K562 (cell line): ENCODE results near the gene C3. TPM values are rescaled to one million over a fixed set of nuclear protein-coding genes. Genes with fewer than 3 reads are reported as not detected.
"Not testable (repeated sequence)": the region's sequence is repeated elsewhere in the genome, so short reads cannot be mapped to it uniquely, and the experiment has no call there.

Experiments
- ATAC-seq: fragments of 200-7000 bp; cut with Tn5 transposase; 3 replicates; pipeline ENCODE4 v1.9.1; 2020; ENCODE audit warnings: moderate library complexity
- BruUV-seq: library from RNA; stranded (reverse); fragments of 400-500 nt; replicated peaks from 2 replicates; lab custom pipeline; 2021; lab: Mats Ljungman, UMichigan
- CTCF ChIA-PET: fragments of 300-600 bp; formaldehyde crosslinking; extraction: SDS; loops from one replicate; lab custom pipeline; 2021; ENCODE audit warnings: low intra/inter-chr PET ratio; lab: Yijun Ruan, JAX
- POLR2A ChIA-PET: fragments of 300-600, 350-650 bp; sonication (Branson Sonifier 250); formaldehyde crosslinking; extraction: SDS; loops from one replicate; lab custom pipeline; 2021; ENCODE audit warnings: antibody characterized with exemption, inconsistent platforms; lab: Yijun Ruan, JAX
- DNase-seq, 4 experiments: peaks; one replicate each; pipeline versions ENCODE4 v3.0.0 to v3.0.0-alpha.2; 2011 to 2018; ENCODE audit warnings: low spot score in 3 of 4, mixed read lengths in 3 of 4; ENCODE audit errors: extremely low read depth in 1 of 4
- FAIRE-seq: peaks from 2 replicates; lab custom pipeline; 2011; peaks lifted over from hg19 to GRCh38; lab: Jason Lieb, UNC
- H2AFZ ChIP-seq: 2 replicates; pipeline ENCODE4 v1.6.0; 2011; ENCODE audit warnings: low read depth, low read length, control low read depth, inconsistent platforms
- H3K27ac ChIP-seq: fragments of 200-600 bp; 3 replicates; pipeline ENCODE4 v1.8.0; 2011; ENCODE audit warnings: low read depth, mild to moderate bottlenecking, control low read depth, inconsistent platforms, low read length, moderate library complexity, mixed read lengths; ENCODE audit errors: extremely low read depth
- H3K27me3 ChIP-seq, 2 experiments: fragments of 300-600 bp in 1 of 2; 2 replicates in 1 of 2; 3 replicates in 1 of 2; pipeline versions ENCODE4 v1.6.0 to v1.8.0; 2011; ENCODE audit warnings: inconsistent platforms in 2 of 2, low read length in 2 of 2, mild to moderate bottlenecking in 1 of 2, mixed read lengths in 1 of 2, moderate library complexity in 1 of 2; ENCODE audit not compliant: control insufficient read depth in 2 of 2, insufficient read depth in 2 of 2
- H3K36me3 ChIP-seq: fragments of 300-600 bp; 3 replicates; pipeline ENCODE4 v1.8.0; 2011; ENCODE audit warnings: mild to moderate bottlenecking, low read length, inconsistent platforms; ENCODE audit not compliant: control insufficient read depth, insufficient read depth
- H3K4me1 ChIP-seq, 2 experiments: fragments of 200-600 bp in 1 of 2; replicated peaks in 1 of 2; 2 replicates in 1 of 2; 3 replicates in 1 of 2; pipeline versions ENCODE4 v1.5.1 to v1.8.0; 2011; ENCODE audit warnings: inconsistent platforms in 2 of 2, low read length in 2 of 2, mild to moderate bottlenecking in 1 of 2, mixed read lengths in 1 of 2, moderate library complexity in 1 of 2; ENCODE audit not compliant: control insufficient read depth in 2 of 2, insufficient read depth in 2 of 2
- H3K4me2 ChIP-seq: 2 replicates; pipeline ENCODE4 v1.6.1; 2011; ENCODE audit warnings: low read length, control low read depth, inconsistent platforms, mixed read lengths; ENCODE audit not compliant: insufficient read depth
- H3K4me3 ChIP-seq: fragments of 200-600 bp; sonication (generic), shearing (Covaris generic); 2 replicates; pipeline ENCODE4 v1.5.1; 2016; ENCODE audit warnings: control low read depth, inconsistent platforms
- H3K79me2 ChIP-seq: fragments of 200-600 bp; 3 replicates; pipeline ENCODE4 v1.8.0; 2011; ENCODE audit warnings: low read length, inconsistent platforms; ENCODE audit not compliant: control insufficient read depth, insufficient read depth
- H3K9ac ChIP-seq, 2 experiments: 2 replicates each; pipeline versions ENCODE4 v1.6.0 to v1.6.1; 2011; ENCODE audit warnings: low read depth in 2 of 2, low read length in 2 of 2, control low read depth in 1 of 2, inconsistent platforms in 1 of 2, mild to moderate bottlenecking in 1 of 2, mixed read lengths in 1 of 2; ENCODE audit not compliant: insufficient read depth in 1 of 2
- H3K9me1 ChIP-seq: one replicate; pipeline ENCODE4 v1.6.0; 2011; ENCODE audit warnings: inconsistent platforms, mild to moderate bottlenecking, low read length, moderate library complexity; ENCODE audit not compliant: control insufficient read depth, insufficient read depth
- H3K9me3 ChIP-seq: replicated peaks from 2 replicates; pipeline ENCODE4 v1.5.1; 2011; ENCODE audit warnings: low read depth, low read length, inconsistent platforms; ENCODE audit not compliant: control insufficient read depth, insufficient read depth
- H4K20me1 ChIP-seq: replicated peaks from 2 replicates; pipeline ENCODE4 v1.6.1; 2011; ENCODE audit warnings: low read length, inconsistent platforms, mixed read lengths; ENCODE audit not compliant: control insufficient read depth, insufficient read depth
- ELF2 ChIP-seq: fragments of 250-450 bp; sonication (Bioruptor Pico); IDR thresholded peaks from 2 replicates; pipeline ENCODE4 v1.5.0; 2021; ENCODE audit warnings: mild to moderate bottlenecking
- HNRNPL ChIP-seq: fragments of 200-400 bp; formaldehyde crosslinking; IDR thresholded peaks from 2 replicates; pipeline ENCODE4 v1.6.1; 2017; ENCODE audit warnings: low read depth, mild to moderate bottlenecking, low read length
- MEIS2 ChIP-seq: fragments of 450-650 bp; IDR thresholded peaks from 2 replicates; pipeline ENCODE4 v1.6.1; 2014; ENCODE audit warnings: mild to moderate bottlenecking; ENCODE audit not compliant: partially characterized antibody
- TEAD4 ChIP-seq, 2 experiments: sonication (generic) in 1 of 2; formaldehyde crosslinking in 1 of 2; IDR thresholded peaks; 2 replicates each; pipeline versions ENCODE4 v1.6.1 to v1.8.0; 2012 to 2022; ENCODE audit warnings: borderline replicate concordance in 1 of 2, inconsistent platforms in 1 of 2, low read length in 1 of 2, mild to moderate bottlenecking in 1 of 2, missing genetic modification reagents in 1 of 2
- WGBS: fragments of 100-300 bp; shearing (Covaris generic); methylation state at CpG from one replicate; pipeline ENCODE4 v1.1.6; 2016; ENCODE audit warnings: low coverage, mixed read lengths; ENCODE audit not compliant: insufficient coverage; ENCODE audit errors: missing lambda C conversion rate; 5-methylcytosine and 5-hydroxymethylcytosine counted together
- in situ Hi-C: fragments of 300-500 bp; cut with MboI; formaldehyde crosslinking; loops from 4 replicates; pipeline ENCODE4 v1.15.0; 2018; ENCODE audit warnings: inconsistent platforms, mixed read lengths
- intact Hi-C: fragments of 100-400 bp; cut with micrococcal nuclease; formaldehyde crosslinking; loops from 2 replicates; pipeline ENCODE4 v1.14.2; 2022
- polyA plus RNA-seq, 8 experiments: library from polyadenylated mRNA; depleted of rRNA in 4 of 8; stranded (reverse) in 5 of 8; unstranded in 3 of 8; fragments of >200 nt; fragmentation: Nextera tagmentation in 2 of 8; fragmentation: Illumina TruSeq in 1 of 8; extraction: Ambion mirVana in 2 of 8; extraction: Trizol in 1 of 8; gene quantifications; 2 replicates each; pipeline versions ENCODE4 v1.2.1 to v1.2.3, GENCODE V29; 2011 to 2014; ENCODE audit warnings: inconsistent platforms in 1 of 8, missing spikeins in 1 of 8
- total RNA-seq, 7 experiments: library from RNA; depleted of rRNA in 6 of 7; stranded (reverse); fragments of >200 nt in 6 of 7; fragmentation: Illumina TruSeq in 2 of 7; extraction: Trizol in 2 of 7; gene quantifications; 2 replicates each; pipeline versions ENCODE4 v1.2.1 to v1.2.3, GENCODE V29; 2011 to 2021; ENCODE audit warnings: low replicate concordance in 1 of 7
- TF ChIP-seq, protein P1 (sequence below), 2 experiments: IDR thresholded peaks in 1 of 2; conservative IDR thresholded peaks in 1 of 2; 2 replicates each; pipeline ENCODE4 v1.6.1; 2016; ENCODE audit warnings: low read depth in 2 of 2, mild to moderate bottlenecking in 1 of 2, missing compliant biosample characterization in 1 of 2, missing genetic modification characterization in 1 of 2, moderate library complexity in 1 of 2
- TF ChIP-seq, protein P2 (sequence below): fragments of 450-650 bp; IDR thresholded peaks from 2 replicates; pipeline ENCODE4 v1.6.1; 2016

Gene C3
- total and polyA plus RNA-seq, 9 of the 15 experiments (the other 6 are each of a cell fraction or from before 2014, with no cell fraction given): 0.59 to 10.6 (median 2.2) TPM

DNA sequence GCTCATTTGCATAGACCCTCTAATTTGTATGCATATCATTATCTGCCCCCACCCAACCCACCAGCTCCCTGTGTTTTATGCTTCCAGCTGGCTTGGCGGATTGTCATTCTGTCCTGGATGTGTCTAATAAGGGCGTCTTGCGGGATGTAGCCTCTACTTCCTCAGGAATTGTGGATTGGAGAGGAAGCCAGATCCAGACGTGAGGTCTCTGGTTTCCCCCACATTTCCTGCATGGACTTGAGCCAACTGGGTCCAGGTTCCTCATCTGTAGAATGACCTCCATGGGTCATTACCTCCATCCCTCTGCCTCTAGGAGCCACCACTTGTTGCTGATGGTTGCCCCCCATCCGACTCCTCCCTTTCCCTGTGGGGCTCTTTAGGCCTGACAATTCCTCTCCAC lies 57.7 kb downstream of the C3 start (continued):
- TF ChIP-seq TEAD4 (IDR thresholded peaks at IDR 0.05; ENCODE audit: low read length) (no peak), TEAD4 (CRISPR knock-in tag; IDR thresholded peaks at IDR 0.05; ENCODE audit: borderline replicate concordance) (no peak), HNRNPL (no peak), ELF2 (no peak)

DNA sequence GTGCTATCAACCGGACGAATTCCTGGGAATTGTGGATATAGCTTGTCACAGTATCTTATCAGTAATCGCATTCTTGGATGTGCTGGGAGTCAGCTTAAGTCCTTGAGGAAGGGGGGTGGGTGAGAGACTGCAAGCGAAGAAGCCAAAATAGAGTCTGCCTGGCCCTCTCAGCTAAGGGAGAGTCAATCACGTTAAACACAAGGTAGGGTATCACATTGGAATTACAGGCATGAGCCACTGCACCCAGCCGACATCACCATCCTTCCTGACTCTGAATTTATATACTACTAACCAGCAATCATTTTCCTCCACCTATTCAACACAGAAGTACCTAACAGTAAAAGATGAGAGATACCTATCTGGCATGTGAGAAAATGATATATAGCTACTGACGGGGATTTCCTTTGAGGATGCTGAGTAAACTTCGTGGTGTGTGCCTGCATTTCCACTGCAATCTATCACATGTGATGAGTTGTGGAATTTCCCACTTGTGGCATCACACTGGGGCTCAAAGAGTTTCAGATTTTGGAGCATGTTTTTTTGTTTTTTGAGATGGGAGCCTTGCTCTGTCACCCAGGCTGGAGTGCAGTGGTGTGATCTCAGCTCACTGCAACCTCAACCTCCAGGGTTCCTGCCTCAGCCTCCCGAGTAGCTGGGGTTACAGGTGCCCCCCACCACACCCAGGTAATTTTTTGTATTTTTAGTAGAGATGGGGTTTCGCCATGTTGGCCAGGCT lies 58.8 kb downstream of the C3 start:
- in situ Hi-C loops, H3K27ac ChIP-seq, intact Hi-C loops, H3K4me2 ChIP-seq, H3K9ac ChIP-seq, H4K20me1 ChIP-seq, H3K79me2 ChIP-seq, H3K9me3 ChIP-seq, H3K4me3 ChIP-seq, H3K36me3 ChIP-seq, BruUV-seq, H3K9me1 ChIP-seq, CTCF ChIA-PET, H2AFZ ChIP-seq, ATAC-seq, DNase-seq: not testable (repeated sequence)
- peaks cover 0 to 14% of the 10 kb centered on the region in 2 experiments; a peak in 3 of 5 replicates for H3K4me1 ChIP-seq
- peak; percentile 46 for FAIRE-seq
- 6% methylated on average over 9 of the region's 10 CpGs for WGBS
- peaks cover 0 to 26% of the 10 kb centered on the region in 2 experiments; a peak in 2 of 5 replicates for H3K27me3 ChIP-seq
- POLR2A ChIA-PET: interaction anchor here (0.6 to 1.5 kb wide), 6 partner anchors 8 to 131 kb away, joined by 3 to 5 read pairs (median 4); partner anchors contain the start of genes TNFSF14 and TNFSF9
- TF ChIP-seq, protein P1, sequence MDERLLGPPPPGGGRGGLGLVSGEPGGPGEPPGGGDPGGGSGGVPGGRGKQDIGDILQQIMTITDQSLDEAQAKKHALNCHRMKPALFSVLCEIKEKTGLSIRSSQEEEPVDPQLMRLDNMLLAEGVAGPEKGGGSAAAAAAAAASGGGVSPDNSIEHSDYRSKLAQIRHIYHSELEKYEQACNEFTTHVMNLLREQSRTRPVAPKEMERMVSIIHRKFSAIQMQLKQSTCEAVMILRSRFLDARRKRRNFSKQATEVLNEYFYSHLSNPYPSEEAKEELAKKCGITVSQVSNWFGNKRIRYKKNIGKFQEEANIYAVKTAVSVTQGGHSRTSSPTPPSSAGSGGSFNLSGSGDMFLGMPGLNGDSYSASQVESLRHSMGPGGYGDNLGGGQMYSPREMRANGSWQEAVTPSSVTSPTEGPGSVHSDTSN (CRISPR knock-in tag; IDR thresholded peaks at IDR 0.05; ENCODE audit: low read depth): not testable (repeated sequence)
- TF ChIP-seq, protein P1 (tag; conservative IDR thresholded peaks at IDR 0.05; ENCODE audit: low read depth): peak; percentile 73
- TF ChIP-seq, protein P2, sequence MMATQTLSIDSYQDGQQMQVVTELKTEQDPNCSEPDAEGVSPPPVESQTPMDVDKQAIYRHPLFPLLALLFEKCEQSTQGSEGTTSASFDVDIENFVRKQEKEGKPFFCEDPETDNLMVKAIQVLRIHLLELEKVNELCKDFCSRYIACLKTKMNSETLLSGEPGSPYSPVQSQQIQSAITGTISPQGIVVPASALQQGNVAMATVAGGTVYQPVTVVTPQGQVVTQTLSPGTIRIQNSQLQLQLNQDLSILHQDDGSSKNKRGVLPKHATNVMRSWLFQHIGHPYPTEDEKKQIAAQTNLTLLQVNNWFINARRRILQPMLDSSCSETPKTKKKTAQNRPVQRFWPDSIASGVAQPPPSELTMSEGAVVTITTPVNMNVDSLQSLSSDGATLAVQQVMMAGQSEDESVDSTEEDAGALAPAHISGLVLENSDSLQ: peak; percentile 72
- TF ChIP-seq MEIS2: peak; percentile 88
